HG02884 (cell line): ENCODE measurements around the gene LYRM2.
"Not testable (repeated sequence)": the region's sequence is repeated elsewhere in the genome, so short reads cannot be mapped to it uniquely, and the experiment has no call there.

ENCODE experiments used
- ATAC-seq: cut with Tn5 transposase; IDR thresholded peaks from one replicate; pipeline ENCODE4 v1.9.1; 2021; ENCODE audit warnings: mild to moderate bottlenecking, moderate library complexity; ENCODE audit not compliant: unreplicated experiment

Gene LYRM2

DNA sequence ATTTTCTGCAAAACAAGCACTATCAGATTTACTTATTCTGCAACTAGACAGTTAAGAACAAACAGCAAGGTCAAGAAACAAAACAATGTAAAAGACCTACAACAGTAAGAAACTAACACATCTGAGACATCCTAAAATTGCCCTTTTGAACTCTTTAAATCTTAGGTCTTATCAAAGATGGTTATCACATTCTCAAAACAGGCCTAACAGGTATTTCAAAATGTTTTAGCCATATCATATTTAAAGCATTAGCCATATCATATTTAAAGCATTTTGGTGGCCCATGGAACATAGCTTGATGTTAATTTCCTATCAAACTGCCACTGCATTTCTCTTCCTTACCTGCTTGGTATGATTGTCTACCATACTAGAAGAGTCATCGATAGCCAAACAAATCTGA, 11.1 kb upstream of the LYRM2 start:
- ATAC-seq, result no peak

DNA sequence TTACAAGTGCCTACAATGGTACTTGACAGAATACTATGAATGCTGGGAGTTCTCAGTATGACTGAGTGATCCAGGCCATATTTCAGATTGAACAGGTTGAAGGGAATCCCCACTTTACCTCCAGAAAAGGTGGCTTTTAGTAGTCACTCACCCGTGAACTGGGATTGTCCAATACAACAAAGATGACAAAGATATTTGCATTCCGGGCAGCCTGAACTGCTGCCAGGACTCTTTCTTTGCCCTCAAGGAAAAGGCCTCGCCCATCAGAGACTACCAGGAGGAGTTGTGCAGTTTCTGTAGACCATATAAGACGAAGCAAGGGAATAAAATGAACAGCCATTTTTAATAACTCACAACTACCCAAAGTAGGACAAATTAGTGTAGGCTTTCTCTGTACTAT, 6.3 kb upstream of the LYRM2 start:
- ATAC-seq, result no peak

DNA sequence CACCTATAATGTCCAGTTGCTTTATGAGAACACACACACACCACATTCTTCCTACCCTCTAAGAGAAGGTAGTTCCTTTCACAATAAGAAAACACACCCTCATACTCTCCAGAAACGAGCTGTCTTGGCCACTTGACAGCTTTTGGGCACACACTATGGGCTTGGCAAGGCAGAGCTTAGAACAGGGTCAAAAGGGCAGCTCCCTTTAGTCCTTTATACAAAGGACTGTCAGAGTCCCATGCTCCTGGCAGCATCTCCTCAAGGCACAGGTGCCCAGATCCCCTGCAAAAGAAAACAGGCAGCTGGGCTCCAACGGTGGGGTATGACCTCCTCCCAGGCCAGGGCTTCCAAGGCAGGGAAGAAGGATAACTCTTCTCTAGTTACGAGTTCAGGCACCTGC, 4.9 kb upstream of the LYRM2 start:
- no peak for ATAC-seq

DNA sequence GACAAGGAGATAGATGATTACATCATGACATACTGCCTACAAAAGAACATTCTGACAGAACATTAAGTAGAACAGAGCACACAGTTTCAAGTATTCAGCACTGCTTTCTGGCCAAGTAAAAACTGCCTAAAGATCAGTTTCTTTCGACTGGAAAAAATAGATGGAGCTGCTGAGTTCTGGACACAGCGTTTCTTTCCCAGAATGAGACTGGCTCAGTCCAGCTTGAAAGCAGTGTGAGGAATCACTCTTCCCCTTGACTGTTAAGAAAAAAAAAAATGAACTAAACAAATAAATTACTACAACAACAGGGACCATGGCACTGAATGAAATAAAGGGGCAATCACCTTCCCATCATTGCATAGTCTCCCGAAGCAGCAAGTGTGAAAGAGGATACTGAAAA, 4.4 kb upstream of the LYRM2 start:
- ATAC-seq, result no peak

DNA sequence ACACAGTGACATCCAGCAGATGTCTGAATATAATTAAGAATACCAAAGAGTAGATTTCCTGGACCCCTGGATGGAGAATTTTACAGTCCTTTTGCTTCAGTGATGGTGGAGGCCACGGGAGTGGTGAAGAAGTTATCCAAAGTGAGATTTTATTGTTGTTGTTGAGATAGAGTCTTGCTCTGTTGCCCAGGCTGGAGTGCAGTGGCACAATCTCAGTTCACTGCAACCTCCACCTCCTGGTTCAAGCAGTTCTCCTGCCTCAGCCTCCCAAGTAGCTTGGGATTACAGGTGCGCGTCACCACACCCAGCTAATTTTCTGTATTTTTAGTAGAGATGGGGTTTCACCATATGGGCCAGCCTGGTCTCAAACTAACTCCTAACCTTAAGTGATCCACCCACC, 3.0 kb upstream of the LYRM2 start:
- not testable (repeated sequence) for ATAC-seq

DNA sequence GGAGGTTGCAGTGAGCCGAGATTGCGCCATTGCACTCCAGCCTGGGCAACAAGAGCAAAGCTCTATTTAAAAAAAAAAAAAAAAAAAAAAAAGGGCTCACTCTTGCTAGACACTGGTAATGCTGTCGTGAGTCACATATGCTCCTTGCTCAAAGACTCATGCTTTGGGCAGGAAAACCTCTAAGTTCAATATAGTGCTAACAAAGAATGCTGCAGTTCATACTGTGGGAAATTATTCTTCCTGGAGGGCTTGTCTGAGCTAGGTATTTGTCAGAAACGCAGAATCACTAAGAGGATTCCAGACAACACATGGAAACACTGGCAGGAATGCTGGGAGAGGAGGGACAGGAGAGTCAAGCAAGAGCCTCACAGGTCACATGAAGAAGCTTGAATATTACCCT, 2.3 kb upstream of the LYRM2 start:
- no peak for ATAC-seq

DNA sequence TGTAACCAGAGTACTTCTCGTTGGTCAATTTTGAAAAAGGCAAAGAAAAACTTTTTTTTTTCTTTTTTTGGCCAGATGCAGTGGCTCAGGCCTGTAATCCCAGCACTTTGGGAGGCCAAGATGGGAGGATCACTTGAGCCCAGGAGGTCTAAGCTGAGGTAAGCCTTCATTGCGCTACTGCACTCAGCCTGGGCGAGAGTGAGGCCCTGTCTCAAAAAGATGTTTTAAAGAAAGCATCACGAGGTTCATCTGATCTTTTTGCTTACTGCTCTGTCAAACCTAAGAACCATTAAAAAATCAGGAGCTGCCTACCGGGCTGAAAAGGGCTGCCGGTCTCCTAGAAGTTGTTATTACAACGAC, 607 bp downstream of the LYRM2 start:
- no peak for ATAC-seq

DNA sequence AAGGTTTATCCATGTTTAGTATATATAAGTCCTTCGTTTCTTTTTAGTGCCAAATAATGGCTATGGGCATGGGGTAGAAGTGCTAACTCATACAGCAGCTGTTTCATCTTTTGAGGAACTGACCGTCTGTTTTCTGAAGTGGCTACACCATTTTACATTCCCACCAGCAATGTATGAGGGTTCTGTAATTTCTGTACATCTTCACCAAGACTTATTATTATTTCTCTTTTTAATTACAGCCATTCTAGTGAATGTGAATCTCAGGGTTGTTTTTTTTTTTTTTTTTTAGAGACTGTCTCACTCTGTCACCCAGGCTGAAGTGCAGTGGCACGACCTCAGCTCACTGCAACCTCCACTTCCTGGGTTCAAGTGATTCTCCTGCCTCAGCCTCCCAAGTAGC, 2.1 kb downstream of the LYRM2 start:
- not testable (repeated sequence) for ATAC-seq

DNA sequence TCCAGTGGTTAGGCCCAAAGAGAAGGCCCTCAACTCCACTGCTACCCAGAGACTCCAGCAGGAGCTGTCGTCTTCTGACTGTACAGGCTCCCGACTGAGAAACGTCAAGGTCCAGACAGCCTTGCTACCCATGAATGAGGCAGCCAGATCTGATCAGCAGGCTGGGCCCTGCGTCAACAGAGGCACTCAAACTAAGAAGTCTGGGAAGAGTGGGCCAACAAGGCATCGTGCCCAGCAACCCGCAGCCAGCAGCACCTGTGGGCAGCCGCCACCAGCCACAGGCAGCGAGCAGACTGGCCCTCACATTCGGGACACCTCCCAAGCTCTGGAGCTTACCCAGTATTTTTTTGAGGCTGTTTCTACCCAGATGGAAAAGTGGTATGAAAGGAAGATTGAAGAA, 8.1 kb downstream of the LYRM2 start:
- ATAC-seq, result no peak

DNA sequence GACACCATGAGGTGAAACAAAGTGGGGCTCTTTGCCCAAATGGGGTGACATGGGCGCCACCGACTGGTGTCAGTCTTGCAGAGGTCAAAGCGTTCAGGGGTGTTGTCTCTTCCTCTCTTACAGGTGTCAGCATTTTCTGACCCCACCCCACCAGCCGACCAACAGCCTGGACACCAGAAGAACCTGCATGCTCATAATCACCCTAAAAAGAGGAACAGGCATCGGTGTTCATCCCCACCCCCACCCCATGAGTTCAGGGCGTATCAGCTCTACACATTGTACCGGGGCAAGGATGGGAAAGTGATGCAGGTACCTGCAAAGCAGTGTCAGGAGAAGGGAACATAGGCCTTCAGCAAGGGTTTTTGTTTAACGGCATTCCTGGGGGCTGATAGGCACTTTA, 14.8 kb downstream of the LYRM2 start:
- no peak for ATAC-seq

DNA sequence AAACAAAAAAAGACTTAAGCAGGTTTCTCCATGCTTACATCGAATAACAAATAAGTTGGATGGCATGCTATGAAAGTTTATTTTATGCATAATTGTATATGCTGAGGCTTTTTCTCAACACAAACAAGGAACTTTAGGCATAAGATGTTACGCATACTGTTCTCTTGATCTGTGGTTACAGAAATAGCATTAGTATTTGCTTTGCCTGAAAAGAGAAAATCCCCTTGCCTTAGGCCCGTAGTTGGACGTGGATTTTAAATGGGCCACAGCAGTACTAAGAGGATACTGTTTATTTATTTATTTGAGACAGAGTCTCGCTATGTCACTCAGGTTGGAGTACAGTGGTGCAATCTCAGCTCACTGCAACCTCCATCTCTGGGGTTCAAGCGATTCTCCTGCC, 19.0 kb downstream of the LYRM2 start:
- ATAC-seq, result no peak

DNA sequence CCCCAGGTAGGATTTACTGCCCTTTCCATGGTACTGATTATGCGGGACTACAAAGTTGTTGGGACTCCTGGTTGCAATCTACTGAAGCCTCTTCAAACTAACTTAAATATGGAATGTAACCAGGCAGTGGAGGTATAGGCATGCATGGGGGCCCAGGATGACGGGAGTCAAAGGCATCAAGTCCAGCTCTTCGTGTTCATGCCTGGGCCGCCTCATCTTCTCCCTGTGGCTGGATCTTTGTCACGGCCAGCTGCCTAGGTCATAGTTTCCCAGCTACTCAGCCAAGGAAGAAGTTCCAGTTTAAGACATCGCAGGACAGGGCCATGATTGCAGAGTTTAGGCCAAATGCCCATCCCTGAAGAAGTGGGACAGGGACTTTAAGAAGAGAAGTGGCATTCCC, 20.5 kb downstream of the LYRM2 start:
- ATAC-seq, result no peak

DNA sequence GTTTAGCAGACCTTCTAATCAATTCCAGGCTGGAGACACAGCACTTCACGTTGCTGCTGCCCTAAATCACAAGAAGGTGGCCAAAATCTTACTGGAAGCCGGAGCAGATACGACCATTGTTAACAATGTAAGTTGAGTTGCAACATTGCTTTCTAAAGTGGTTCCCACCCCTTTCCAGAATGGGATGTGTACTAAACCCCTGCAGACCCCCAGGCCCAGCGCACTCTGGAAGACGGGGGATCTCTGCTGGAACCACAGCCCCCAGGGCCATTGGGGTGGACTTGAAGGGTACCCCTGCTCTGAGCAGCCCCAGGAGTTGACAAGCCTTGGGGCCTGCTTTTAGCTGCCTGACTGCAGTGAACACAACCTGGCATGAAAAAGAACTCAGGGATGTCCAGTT, 22.0 kb downstream of the LYRM2 start:
- no peak for ATAC-seq

DNA sequence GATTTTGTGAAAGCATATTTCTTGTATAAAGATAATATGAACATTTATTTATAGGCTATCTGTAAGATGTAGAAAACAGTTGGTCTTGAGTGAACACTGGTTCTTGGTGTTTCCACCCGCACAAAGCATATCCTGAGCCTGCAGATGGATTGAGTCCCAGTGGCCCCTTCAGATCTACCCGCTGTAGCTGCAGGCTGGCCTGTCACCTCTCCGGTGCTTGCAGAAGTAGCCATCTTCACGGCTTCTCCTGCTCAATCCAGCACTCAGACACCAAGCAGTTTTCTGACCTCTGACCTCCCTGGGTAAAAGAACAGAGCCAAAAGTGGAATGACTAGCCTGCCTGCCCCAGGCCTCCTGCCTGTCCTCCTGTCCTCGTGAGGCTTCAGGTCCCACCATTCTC, 22.7 kb downstream of the LYRM2 start:
- ATAC-seq, result no peak

DNA sequence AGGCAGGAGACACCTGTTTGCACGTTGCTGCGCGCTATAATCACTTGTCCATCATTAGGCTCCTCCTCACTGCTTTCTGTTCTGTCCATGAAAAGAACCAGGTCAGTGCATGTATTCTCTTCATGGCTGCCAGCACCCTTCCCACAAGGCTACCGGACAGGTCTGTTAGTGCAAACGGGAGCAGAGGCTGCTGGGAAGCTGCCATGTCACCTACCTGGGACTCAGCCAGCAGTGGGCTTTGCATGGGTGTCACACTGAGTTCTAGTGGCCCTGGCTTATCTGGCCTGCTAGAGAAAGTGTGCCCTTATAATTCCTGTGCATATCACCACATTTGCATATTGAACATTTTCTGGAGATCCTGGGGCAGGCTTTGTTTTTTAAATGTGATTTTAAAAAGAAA, 24.8 kb downstream of the LYRM2 start:
- ATAC-seq, result no peak

DNA sequence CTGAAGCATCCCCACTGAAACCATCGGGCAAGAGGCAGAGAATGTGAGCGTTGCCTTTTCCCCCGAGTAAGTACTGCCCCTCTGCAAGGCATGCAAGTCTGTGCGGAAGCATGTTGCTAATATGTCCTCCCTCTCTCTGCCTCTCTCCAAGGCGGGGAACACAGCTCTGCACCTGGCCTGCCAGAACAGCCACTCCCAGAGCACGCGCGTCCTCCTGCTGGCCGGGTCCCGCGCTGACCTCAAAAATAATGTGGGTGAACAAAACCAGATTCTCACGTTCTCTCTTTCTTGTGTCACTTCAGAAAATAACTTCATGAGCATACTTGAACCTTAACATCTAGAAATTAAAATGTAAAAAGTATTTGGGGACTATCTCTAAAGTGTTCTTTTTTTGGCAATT, 26.4 kb downstream of the LYRM2 start:
- ATAC-seq, result no peak

DNA sequence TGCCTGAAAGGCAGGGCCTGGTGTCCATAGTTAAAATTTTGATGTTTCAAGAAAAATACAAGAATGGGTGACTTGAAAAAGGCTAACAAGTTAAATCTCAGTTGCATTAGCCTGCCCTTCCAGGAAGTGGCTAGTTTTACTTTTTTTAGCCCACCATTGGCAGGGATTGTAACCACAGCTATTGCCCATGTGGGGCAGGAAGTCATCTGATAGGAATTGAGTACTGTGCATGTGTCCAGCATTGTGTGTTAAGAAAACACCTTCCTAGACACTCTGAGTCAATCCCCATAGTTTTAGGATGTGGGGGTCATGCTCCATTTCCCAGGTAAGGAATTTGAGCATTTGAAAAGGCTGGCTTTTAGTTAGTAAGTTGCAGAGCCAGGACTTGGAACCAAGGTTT, 26.9 kb downstream of the LYRM2 start:
- ATAC-seq, result no peak

DNA sequence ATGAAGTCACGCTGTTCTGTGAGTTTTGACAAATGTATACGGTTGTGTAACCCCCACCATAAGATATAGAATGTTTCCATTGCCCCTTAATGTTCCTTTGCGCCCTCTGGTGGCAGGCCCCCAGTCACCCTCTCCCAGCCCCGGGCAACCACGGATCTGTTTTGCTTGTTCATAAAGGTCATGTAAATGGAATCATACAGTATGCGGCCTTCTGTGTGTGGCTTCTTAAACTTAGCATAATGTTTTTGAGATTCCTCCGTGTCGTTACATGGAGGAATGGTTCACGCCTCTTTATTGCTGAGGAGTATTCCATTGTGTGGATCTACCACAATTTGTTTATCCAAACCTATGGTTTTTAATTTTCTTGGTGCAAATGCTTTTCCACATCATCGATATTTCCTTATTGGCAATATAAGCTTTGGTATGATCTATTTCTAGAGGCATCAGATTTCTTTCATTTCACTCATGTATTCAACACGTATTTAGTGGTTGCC, 28.4 kb downstream of the LYRM2 start:
- ATAC-seq, result peak; percentile 68

DNA sequence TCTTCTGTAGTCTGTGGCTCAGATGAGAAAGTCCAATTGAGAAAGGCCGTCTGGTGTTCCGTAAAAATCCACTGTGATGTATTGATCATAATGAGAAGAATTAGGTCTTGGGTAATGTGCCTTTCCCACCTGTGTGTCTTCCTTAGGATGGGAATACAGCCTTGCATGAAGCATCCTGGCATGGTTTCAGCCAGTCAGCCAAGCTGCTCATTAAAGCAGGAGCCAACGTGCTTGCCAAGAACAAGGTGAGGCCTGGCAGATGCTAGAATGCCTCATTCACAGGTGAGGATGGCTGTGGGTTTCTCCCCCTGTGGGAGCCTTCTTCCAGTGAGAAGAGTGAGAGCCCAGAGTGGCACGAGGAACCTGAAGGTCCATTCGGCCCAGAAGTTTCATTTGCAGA, 32.7 kb downstream of the LYRM2 start:
- no peak for ATAC-seq

DNA sequence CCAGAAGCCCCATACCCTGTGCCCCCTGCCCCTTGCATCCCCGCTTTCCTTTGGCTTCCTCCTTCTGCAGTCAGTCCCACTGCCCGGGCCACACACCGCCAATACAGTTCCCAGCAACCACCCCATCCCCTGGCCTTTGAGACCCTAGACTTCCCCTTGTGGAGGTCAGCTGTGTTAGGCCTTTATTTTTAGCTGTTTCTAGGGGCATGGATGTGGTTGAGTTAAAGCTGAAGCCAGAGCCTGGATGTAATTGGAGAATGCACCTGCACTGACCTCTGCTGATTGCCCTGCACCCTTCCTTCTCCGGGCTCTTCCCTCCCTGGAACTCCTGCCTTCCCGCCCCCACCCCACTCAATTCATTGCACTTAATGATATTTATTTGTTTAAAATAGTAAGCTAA, 33.9 kb downstream of the LYRM2 start:
- no peak for ATAC-seq

DNA sequence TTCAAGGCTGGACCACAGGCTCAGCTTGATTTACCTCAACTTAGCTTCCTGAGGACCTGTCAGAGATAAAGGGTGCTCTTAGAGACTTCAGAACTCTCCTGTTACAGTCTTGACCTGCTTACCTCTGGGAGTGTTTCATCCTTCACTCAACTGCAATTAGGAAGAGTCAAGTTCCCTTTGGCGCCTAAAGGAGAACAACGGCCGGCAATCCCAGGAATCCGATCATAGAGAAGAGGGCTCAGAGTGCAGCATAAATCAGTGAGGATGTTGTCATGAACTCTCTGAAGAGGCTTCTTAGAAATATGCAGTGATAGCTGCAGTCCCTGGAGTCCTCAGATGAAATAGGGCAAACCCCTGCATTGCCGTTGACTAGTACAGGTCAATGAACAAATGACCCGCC, 36.4 kb downstream of the LYRM2 start:
- ATAC-seq, result no peak

DNA sequence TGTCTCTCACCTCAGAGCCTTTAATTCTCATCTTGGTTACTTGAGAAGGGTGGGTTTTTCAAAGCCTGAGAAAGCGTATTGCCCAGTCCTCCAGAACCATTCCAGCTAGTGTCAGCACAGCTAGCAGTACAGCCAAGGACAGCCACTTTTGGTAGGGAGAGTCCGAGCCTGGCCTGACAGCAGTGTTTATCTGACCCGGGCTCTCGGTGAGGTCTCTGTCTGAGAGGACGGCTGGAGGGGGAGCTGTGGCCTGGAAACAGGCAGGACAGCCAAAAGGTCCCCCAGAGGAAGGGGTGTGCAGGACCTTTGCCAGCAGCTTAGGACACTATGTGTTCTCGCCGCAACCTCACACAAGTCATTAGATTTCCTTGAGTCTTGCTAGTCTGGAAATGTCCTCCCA, 38.8 kb downstream of the LYRM2 start:
- no peak for ATAC-seq

DNA sequence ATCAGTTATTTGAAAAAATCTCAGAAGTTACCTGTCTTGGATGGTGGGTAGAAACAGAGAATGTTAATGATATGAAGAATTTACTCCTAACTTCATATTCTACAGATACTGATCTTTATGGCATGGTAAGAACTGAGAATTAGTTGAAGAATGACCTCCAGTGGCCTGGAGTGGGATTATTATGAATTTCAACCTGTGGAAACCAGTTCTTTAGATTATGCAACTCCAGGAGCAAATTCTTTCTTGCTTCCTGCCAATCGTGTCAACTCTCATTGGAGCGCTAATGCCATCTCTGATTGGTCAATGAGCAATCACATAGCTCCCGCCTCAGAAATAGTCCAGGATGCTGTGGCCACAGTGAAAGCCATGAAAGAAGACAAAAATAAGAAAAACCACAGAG, 40.6 kb downstream of the LYRM2 start:
- ATAC-seq, result no peak

DNA sequence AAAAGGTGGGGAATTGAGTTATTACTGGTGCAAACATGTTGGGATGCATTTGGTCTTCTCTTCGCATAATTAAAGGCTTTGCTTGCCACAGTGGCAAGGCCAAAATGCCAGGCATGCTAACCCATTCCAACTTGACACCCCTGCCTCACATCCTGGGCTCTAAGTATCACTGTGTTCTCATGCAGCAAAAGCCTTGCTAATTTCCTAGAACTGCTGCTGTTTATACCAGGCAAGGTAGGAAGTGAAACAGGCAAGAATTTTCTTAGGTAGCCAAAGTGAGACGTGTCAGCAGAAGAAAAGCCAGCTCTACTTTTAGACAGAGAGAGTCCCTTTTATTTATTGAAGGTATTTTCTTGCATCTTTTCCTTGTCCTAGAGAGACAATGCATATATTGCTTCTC, 41.2 kb downstream of the LYRM2 start:
- ATAC-seq, result no peak
